Mesenchymal stem cell (in vitro differentiated cells and primary cell): ENCODE results near the gene HK3.

ENCODE experiments used
- DNase-seq: peaks from one replicate; pipeline ENCODE4 v3.0.0-alpha.2; 2013
- H2AFZ ChIP-seq: one replicate; pipeline ENCODE4 v1.6.1; 2013; ENCODE audit warnings: low read depth, mild to moderate bottlenecking, control low read depth, inconsistent platforms, low read length, moderate library complexity
- H2AK5ac ChIP-seq: 2 replicates; pipeline ENCODE4 v1.6.1; 2013; ENCODE audit warnings: low read length, moderate library complexity, mild to moderate bottlenecking, inconsistent platforms; ENCODE audit not compliant: severe bottlenecking
- H2BK120ac ChIP-seq: one replicate; pipeline ENCODE4 v1.6.1; 2013; ENCODE audit warnings: low read depth, mild to moderate bottlenecking, inconsistent platforms, low read length, moderate library complexity
- H2BK12ac ChIP-seq, 2 experiments: one replicate each; pipeline ENCODE4 v1.6.1; 2013; ENCODE audit warnings: inconsistent platforms in 2 of 2, low read length in 2 of 2, mild to moderate bottlenecking in 2 of 2, moderate library complexity in 2 of 2, control low read depth in 1 of 2
- H2BK15ac ChIP-seq: one replicate; pipeline ENCODE4 v1.6.1; 2013; ENCODE audit warnings: mild to moderate bottlenecking, low read depth, inconsistent platforms; ENCODE audit not compliant: poor library complexity, severe bottlenecking
- H2BK5ac ChIP-seq: 2 replicates; pipeline ENCODE4 v1.6.1; 2013; ENCODE audit warnings: low read depth, mild to moderate bottlenecking, low read length, control low read depth, inconsistent platforms; ENCODE audit not compliant: poor library complexity, severe bottlenecking
- H3K14ac ChIP-seq, 2 experiments: one replicate each; pipeline ENCODE4 v1.6.1; 2013; ENCODE audit warnings: inconsistent platforms in 2 of 2, low read length in 2 of 2, control low read depth in 1 of 2, mild to moderate bottlenecking in 1 of 2, moderate library complexity in 1 of 2
- H3K18ac ChIP-seq, 2 experiments: one replicate each; pipeline ENCODE4 v1.6.1; 2013; ENCODE audit warnings: inconsistent platforms in 2 of 2, low read length in 2 of 2, control low read depth in 1 of 2, low read depth in 1 of 2, mild to moderate bottlenecking in 1 of 2
- H3K23ac ChIP-seq, 2 experiments: one replicate each; pipeline ENCODE4 v1.6.1; 2013; ENCODE audit warnings: inconsistent platforms in 2 of 2, low read length in 2 of 2, mild to moderate bottlenecking in 2 of 2, moderate library complexity in 2 of 2, control low read depth in 1 of 2
- H3K27ac ChIP-seq: 2 replicates; pipeline ENCODE4 v1.5.1; 2013; ENCODE audit warnings: mild to moderate bottlenecking, moderate library complexity, low read length, control low read depth, inconsistent platforms; ENCODE audit not compliant: poor library complexity, severe bottlenecking
- H3K27me3 ChIP-seq, 2 experiments: 2 replicates each; pipeline versions ENCODE4 v1.6.1 to v1.7.0; 2013; ENCODE audit warnings: low read length in 2 of 2, mild to moderate bottlenecking in 2 of 2, moderate library complexity in 2 of 2, control low read depth in 1 of 2, inconsistent platforms in 1 of 2; ENCODE audit not compliant: control insufficient read depth in 1 of 2, insufficient read depth in 1 of 2
- H3K36me3 ChIP-seq, 2 experiments: 2 replicates each; pipeline versions ENCODE4 v1.6.1 to v1.7.0; 2013; ENCODE audit warnings: low read length in 2 of 2, control low read depth in 1 of 2, inconsistent platforms in 1 of 2, low read depth in 1 of 2, mild to moderate bottlenecking in 1 of 2; ENCODE audit not compliant: insufficient read depth in 2 of 2, control insufficient read depth in 1 of 2
- H3K4ac ChIP-seq, 2 experiments: one replicate each; pipeline ENCODE4 v1.6.1; 2013; ENCODE audit warnings: inconsistent platforms in 2 of 2, low read length in 2 of 2, mild to moderate bottlenecking in 2 of 2, moderate library complexity in 2 of 2, control low read depth in 1 of 2, low read depth in 1 of 2
- H3K4me1 ChIP-seq: 2 replicates; pipeline ENCODE4 v1.6.1; 2013; ENCODE audit warnings: low read depth, low read length, control low read depth; ENCODE audit not compliant: control insufficient read depth, insufficient read depth
- H3K4me2 ChIP-seq: 2 replicates; pipeline ENCODE4 v1.6.1; 2013; ENCODE audit warnings: low read length, mild to moderate bottlenecking, inconsistent platforms; ENCODE audit not compliant: poor library complexity, severe bottlenecking
- H3K4me3 ChIP-seq, 2 experiments: 2 replicates each; pipeline versions ENCODE4 v1.5.1 to v1.7.0; 2013; ENCODE audit warnings: low read length in 2 of 2, mild to moderate bottlenecking in 2 of 2, control low read depth in 1 of 2, low read depth in 1 of 2; ENCODE audit not compliant: insufficient read depth in 1 of 2
- H3K79me1 ChIP-seq: replicated peaks from 2 replicates; pipeline ENCODE4 v1.6.1; 2013; ENCODE audit warnings: mild to moderate bottlenecking, control low read depth, low read length, inconsistent platforms; ENCODE audit not compliant: poor library complexity, severe bottlenecking
- H3K9ac ChIP-seq: 2 replicates; pipeline ENCODE4 v1.7.0; 2013; ENCODE audit warnings: mild to moderate bottlenecking, low read length, moderate library complexity
- H3K9me3 ChIP-seq: 2 replicates; pipeline ENCODE4 v1.7.0; 2013; ENCODE audit warnings: mild to moderate bottlenecking, low read length; ENCODE audit not compliant: control insufficient read depth
- H4K8ac ChIP-seq: one replicate; pipeline ENCODE4 v1.6.1; 2013; ENCODE audit warnings: inconsistent platforms, mild to moderate bottlenecking, low read length, moderate library complexity
- H4K91ac ChIP-seq: one replicate; pipeline ENCODE4 v1.6.1; 2013; ENCODE audit warnings: mild to moderate bottlenecking, low read length, inconsistent platforms
- WGBS: methylation state at CpG from one replicate; pipeline ENCODE4 v1.1.7; 2013; ENCODE audit warnings: mixed read lengths; 5-methylcytosine and 5-hydroxymethylcytosine counted together

The HK3 gene

GRCh38 chr5:176943816-176944215, 44.7 kb upstream of the HK3 start:
- no peak overlapping the region for H2BK15ac ChIP-seq
- H2BK120ac ChIP-seq = no peak overlapping the region
- no peak overlapping the region for H3K4me2 ChIP-seq
- H3K9ac ChIP-seq = no peak overlapping the region
- no peak overlapping the region for H3K14ac ChIP-seq
- WGBS = no CpG with 5 or more reads among the region's 1 CpG
- H2AK5ac ChIP-seq = no peak overlapping the region
- no peak overlapping the region for H3K4ac ChIP-seq
- H2BK12ac ChIP-seq = no peak overlapping the region
- H3K4me1 ChIP-seq = no peaks in the 10 kb centered on the region
- peaks cover 14% of the 10 kb centered on the region for H3K79me1 ChIP-seq
- no peak overlapping the region for H4K8ac ChIP-seq
- DNase-seq = no peak
- no peak overlapping the region for H3K4me3 ChIP-seq
- no peak overlapping the region for H4K91ac ChIP-seq
- H3K18ac ChIP-seq = no peak overlapping the region
- no peaks in the 10 kb centered on the region for H3K9me3 ChIP-seq
- H2AFZ ChIP-seq = no peak overlapping the region
- no peaks in the 10 kb centered on the region for H3K27me3 ChIP-seq
- H2BK5ac ChIP-seq = no peak overlapping the region
- H3K36me3 ChIP-seq = peaks cover 14 to 88% of the 10 kb centered on the region in 2 experiments
- H3K27ac ChIP-seq = no peak overlapping the region
- no peak overlapping the region for H3K23ac ChIP-seq

DNA sequence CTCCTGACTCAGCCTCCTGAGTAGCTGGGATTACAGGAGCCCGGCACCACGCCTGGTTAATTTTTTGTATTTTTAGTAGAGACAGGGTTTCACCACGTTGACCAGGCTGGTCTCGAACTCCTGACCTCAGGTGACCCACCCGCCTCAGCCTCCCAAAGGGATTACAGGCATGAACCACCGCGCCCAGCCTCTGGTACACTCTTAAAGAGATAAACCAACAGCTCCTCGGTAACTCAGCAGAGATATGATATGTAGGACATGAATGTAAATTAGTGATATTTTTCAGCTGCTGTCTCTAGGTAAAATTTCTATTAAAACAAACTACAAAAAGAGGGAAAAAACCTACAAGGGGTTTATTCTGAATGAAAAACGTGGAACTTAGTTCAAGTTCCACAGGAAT, 42.8 kb upstream of the HK3 start:
- Histone ChIP-seq H2AFZ (no peak overlapping the region), H2BK5ac (no peak overlapping the region), H3K4ac (no peak overlapping the region), H3K4me3 (no peak overlapping the region), H3K4me2 (no peak overlapping the region), H3K9ac (no peak overlapping the region), H3K36me3 (peaks cover 14 to 88% of the 10 kb centered on the region in 2 experiments), H2BK12ac (no peak overlapping the region), H2BK120ac (no peak overlapping the region), H2AK5ac (no peak overlapping the region), H3K79me1 (peaks cover 21% of the 10 kb centered on the region), H3K18ac (no peak overlapping the region), H3K14ac (no peak overlapping the region), H3K27ac (no peak overlapping the region), H3K4me1 (no peaks in the 10 kb centered on the region), H3K23ac (no peak overlapping the region), H4K8ac (no peak overlapping the region), H2BK15ac (no peak overlapping the region), H3K27me3 (no peaks in the 10 kb centered on the region), H4K91ac (no peak overlapping the region), H3K9me3 (no peaks in the 10 kb centered on the region)
- DNase-seq = no peak
- 88% methylated on average over 6 of the region's 9 CpGs for WGBS

- DNase-seq = no peak
- Histone ChIP-seq H3K23ac (no peak overlapping the region), H2AK5ac (no peak overlapping the region), H3K18ac (no peak overlapping the region), H3K4ac (no peak overlapping the region), H2AFZ (no peak overlapping the region), H2BK120ac (no peak overlapping the region), H3K36me3 (peaks cover 6 to 89% of the 10 kb centered on the region in 2 experiments), H4K91ac (no peak overlapping the region), H3K4me1 (no peaks in the 10 kb centered on the region), H3K4me2 (no peak overlapping the region), H3K79me1 (peaks cover 20% of the 10 kb centered on the region), H3K9me3 (no peaks in the 10 kb centered on the region), H3K4me3 (no peak overlapping the region), H4K8ac (no peak overlapping the region), H3K9ac (no peak overlapping the region), H2BK15ac (no peak overlapping the region), H2BK5ac (no peak overlapping the region), H3K27ac (no peak overlapping the region), H2BK12ac (no peak overlapping the region), H3K27me3 (no peaks in the 10 kb centered on the region), H3K14ac (no peak overlapping the region)
- 88% methylated on average over 1 of the region's 1 CpG for WGBS
These were observed 39.3 kb upstream of the HK3 start for GRCh38 chr5:176938472-176938871.

- Histone ChIP-seq H3K9me3 (no peaks in the 10 kb centered on the region), H3K14ac (no peak overlapping the region), H3K4me1 (no peaks in the 10 kb centered on the region), H2AFZ (no peak overlapping the region), H4K8ac (no peak overlapping the region), H3K27me3 (no peaks in the 10 kb centered on the region), H2BK12ac (no peak overlapping the region), H3K4me3 (no peak overlapping the region), H2BK5ac (no peak overlapping the region), H3K23ac (no peak overlapping the region), H3K36me3 (peaks cover 5 to 90% of the 10 kb centered on the region in 2 experiments), H3K4ac (no peak overlapping the region), H2BK15ac (no peak overlapping the region), H3K4me2 (no peak overlapping the region), H3K18ac (no peak overlapping the region), H3K9ac (no peak overlapping the region), H4K91ac (no peak overlapping the region), H2BK120ac (no peak overlapping the region), H3K79me1 (peaks cover 30% of the 10 kb centered on the region), H3K27ac (no peak overlapping the region), H2AK5ac (no peak overlapping the region)
- WGBS = 100% methylated on average over 1 of the region's 1 CpG
- DNase-seq = no peak
These were observed 35.9 kb upstream of the HK3 start for GRCh38 chr5:176935017-176935416.
